GM18511 (cell line): ENCODE results near the gene NYAP1.
"Not testable (repeated sequence)": the region's sequence is repeated elsewhere in the genome, so short reads cannot be mapped to it uniquely, and the experiment has no call there.

Experiments used
- ATAC-seq: cut with Tn5 transposase; IDR thresholded peaks from one replicate; pipeline ENCODE4 v1.9.1; 2021; ENCODE audit warnings: mild to moderate bottlenecking, moderate library complexity; ENCODE audit not compliant: unreplicated experiment

The NYAP1 gene

GRCh38 chr7:100540073-100540723 is 56.5 kb downstream of the NYAP1 start:
- ATAC-seq: no peak

GRCh38 chr7:100541309-100541708 is 57.6 kb downstream of the NYAP1 start:
- ATAC-seq: not testable (repeated sequence)

DNA sequence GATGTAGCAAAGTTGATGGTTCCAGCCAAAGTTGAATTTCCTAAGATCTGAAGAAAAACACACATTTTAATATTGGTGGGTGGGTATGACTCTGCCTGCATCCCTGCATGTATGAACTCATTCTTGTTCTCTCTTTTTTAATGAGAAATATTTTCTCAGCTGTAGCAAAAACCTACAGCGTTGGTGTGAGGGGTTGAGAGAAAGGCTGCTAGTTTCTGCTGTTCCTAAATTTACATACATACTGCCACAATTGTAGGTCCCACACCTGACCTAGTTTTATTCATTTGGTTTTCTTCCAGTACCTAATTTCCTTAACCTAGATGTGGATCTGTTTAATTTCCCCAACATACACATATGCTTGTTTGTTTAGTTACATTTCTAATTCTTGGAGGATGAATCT is 59.9 kb downstream of the NYAP1 start:
- no peak for ATAC-seq

DNA sequence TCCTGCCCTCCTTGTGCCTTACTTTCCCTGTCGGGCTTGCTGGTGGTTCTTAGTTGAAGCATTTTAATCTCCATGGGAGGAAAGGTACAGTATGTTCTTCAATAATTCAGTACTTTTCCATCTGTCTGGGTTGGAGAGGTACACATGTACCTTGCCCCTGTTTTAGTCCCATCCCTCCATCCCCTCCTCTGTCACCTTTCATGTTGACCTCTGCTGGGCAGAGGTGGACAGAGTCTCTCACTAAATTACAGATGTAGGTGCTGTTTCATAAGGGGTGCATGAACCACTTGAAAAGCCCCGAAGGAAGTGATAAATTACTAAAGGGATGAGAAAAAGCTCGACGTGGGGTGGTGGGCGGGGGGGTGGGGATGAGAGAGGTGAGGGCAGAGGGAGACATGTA is 60.7 kb downstream of the NYAP1 start:
- ATAC-seq: no peak
